ENCODE data around the gene LHCGR. TPM values are rescaled to one million over a fixed set of nuclear protein-coding genes. Genes with fewer than 3 reads are reported as not detected.
A peak's percentile ranks its signal among the peaks of the same experiment; 100 is the strongest.

The LHCGR gene
- total RNA-seq (2021; ENCODE audit: unreplicated experiment): not detected
- polyA plus RNA-seq (2012; ENCODE audit: insufficient read length): not detected
- Bru-seq, nascent RNA: not detected
- BruChase-seq, experiment 1, labeled RNA remaining after a 2-hour chase: not detected
- not detected for BruChase-seq, experiment 2, labeled RNA remaining after a 6-hour chase
- long read RNA-seq: 0 reads

DNA sequence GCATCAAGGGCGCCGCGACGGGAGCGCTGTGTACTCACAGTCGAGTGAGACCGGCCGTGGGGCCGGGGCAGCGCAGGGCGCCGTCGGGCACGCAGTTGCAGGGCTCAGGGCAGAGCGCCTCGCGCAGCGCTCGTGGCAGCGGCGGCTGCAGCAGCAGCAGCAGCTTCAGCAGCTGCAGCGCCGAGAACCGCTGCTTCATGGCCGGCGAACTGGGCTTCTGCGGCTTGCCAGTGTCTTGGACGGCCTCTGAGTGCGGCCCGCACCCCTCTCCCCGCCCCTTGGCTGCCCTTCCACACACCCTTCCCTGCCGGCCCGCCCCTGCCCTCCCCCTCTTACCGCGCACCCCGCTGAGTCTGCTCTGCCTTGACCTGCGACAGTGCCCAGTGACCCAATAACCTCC, at the start of gene LHCGR:
LHCGR (minus strand) TSS at position 252 of the 400 bp plus-strand sequence; CDS start at position 199, 53 bp downstream.
- Histone ChIP-seq H3K4me3 (ENCODE audit: low read depth in 2 of 2, low read length in 2 of 2) (no peak within 1 kb of the TSS), H3K36me3 (ENCODE audit: control insufficient read depth, insufficient read depth, low read length) (no peaks in the 10 kb centered on the region), H3K9me3 (ENCODE audit: control insufficient read depth, insufficient read depth, low read depth, low read length) (no peaks in the 10 kb centered on the region), H3K27ac (ENCODE audit: low read length) (no peak within 1 kb of the TSS), H3K4me1 (ENCODE audit: control insufficient read depth, insufficient read depth, low read length) (no peaks in the 10 kb centered on the region), H3K27me3 (ENCODE audit: control insufficient read depth, insufficient read depth, low read length) (peaks cover 6% of the 10 kb centered on the region)
- DNase-seq (ENCODE audit: low read depth, low spot score) (no peak), ATAC-seq (peak; percentile 69; the same call in 1 of the 2 replicates)
- no TSS peak for BruUV-seq (replicated peaks)
- POLR2A ChIA-PET: no interaction called here
- no peak for TF ChIP-seq TCF7L2 (IDR thresholded peaks at IDR 0.05; ENCODE audit: low read depth, low read length)
- TF ChIP-seq, protein P1, sequence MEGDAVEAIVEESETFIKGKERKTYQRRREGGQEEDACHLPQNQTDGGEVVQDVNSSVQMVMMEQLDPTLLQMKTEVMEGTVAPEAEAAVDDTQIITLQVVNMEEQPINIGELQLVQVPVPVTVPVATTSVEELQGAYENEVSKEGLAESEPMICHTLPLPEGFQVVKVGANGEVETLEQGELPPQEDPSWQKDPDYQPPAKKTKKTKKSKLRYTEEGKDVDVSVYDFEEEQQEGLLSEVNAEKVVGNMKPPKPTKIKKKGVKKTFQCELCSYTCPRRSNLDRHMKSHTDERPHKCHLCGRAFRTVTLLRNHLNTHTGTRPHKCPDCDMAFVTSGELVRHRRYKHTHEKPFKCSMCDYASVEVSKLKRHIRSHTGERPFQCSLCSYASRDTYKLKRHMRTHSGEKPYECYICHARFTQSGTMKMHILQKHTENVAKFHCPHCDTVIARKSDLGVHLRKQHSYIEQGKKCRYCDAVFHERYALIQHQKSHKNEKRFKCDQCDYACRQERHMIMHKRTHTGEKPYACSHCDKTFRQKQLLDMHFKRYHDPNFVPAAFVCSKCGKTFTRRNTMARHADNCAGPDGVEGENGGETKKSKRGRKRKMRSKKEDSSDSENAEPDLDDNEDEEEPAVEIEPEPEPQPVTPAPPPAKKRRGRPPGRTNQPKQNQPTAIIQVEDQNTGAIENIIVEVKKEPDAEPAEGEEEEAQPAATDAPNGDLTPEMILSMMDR (IDR thresholded peaks at IDR 0.05): no peak
- TF ChIP-seq SIN3A (IDR thresholded peaks at IDR 0.05; ENCODE audit: borderline replicate concordance, insufficient read depth, low read depth, low read length): no peak
- no peak for TF ChIP-seq POLR2AphosphoS5 (IDR thresholded peaks at IDR 0.05; ENCODE audit: low read depth, low read length)
- TF ChIP-seq, protein P2, sequence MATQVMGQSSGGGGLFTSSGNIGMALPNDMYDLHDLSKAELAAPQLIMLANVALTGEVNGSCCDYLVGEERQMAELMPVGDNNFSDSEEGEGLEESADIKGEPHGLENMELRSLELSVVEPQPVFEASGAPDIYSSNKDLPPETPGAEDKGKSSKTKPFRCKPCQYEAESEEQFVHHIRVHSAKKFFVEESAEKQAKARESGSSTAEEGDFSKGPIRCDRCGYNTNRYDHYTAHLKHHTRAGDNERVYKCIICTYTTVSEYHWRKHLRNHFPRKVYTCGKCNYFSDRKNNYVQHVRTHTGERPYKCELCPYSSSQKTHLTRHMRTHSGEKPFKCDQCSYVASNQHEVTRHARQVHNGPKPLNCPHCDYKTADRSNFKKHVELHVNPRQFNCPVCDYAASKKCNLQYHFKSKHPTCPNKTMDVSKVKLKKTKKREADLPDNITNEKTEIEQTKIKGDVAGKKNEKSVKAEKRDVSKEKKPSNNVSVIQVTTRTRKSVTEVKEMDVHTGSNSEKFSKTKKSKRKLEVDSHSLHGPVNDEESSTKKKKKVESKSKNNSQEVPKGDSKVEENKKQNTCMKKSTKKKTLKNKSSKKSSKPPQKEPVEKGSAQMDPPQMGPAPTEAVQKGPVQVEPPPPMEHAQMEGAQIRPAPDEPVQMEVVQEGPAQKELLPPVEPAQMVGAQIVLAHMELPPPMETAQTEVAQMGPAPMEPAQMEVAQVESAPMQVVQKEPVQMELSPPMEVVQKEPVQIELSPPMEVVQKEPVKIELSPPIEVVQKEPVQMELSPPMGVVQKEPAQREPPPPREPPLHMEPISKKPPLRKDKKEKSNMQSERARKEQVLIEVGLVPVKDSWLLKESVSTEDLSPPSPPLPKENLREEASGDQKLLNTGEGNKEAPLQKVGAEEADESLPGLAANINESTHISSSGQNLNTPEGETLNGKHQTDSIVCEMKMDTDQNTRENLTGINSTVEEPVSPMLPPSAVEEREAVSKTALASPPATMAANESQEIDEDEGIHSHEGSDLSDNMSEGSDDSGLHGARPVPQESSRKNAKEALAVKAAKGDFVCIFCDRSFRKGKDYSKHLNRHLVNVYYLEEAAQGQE (IDR thresholded peaks at IDR 0.05; ENCODE audit: insufficient read depth in 1 of 2, low read depth in 2 of 2, low read length in 1 of 2): no peak
- CTCF ChIA-PET: no interaction called here
- intact Hi-C loops (cut with micrococcal nuclease; ENCODE audit: unreplicated experiment): no loop called here
- in situ Hi-C loops (cut with HindIII; ENCODE audit: low pct_unique_long_range_greater_than_20kb, low sequenced_read_pairs): no loop called here

DNA sequence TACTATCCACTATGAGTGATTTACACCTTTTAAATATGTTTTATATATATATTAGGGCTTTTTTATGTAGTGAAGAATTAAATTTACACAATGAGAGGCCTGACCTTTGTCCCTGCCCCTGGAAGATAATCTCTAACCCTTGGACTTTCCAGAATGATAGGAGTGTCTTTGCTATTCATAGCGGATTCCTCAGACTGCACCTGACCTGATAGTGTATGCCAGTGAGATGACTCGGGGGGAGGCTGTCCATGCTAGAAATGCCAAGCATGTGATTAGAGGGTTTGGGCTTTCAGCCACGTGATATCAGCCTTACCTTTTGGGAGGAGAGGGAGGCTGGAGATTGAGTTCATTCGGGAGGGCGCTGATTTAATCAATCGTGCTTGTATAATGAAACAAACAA, 44.1 kb upstream of the LHCGR start:
- H3K27ac ChIP-seq (ENCODE audit: low read length): no peak overlapping the region
- DNase-seq (ENCODE audit: low read depth, low spot score) (no peak), ATAC-seq (no peak)
- no peaks in the 10 kb centered on the region for H3K36me3 ChIP-seq (ENCODE audit: control insufficient read depth, insufficient read depth, low read length)
- H3K4me3 ChIP-seq (ENCODE audit: low read depth in 2 of 2, low read length in 2 of 2): no peak overlapping the region
- intact Hi-C loops (cut with micrococcal nuclease; ENCODE audit: unreplicated experiment) (no loop called here), in situ Hi-C loops (cut with HindIII; ENCODE audit: low pct_unique_long_range_greater_than_20kb, low sequenced_read_pairs) (no loop called here)
- H3K27me3 ChIP-seq (ENCODE audit: control insufficient read depth, insufficient read depth, low read length): no peaks in the 10 kb centered on the region
- BruUV-seq (replicated peaks): no TSS peak
- no peak for TF ChIP-seq TCF7L2 (IDR thresholded peaks at IDR 0.05; ENCODE audit: low read depth, low read length)
- no peak for TF ChIP-seq POLR2AphosphoS5 (IDR thresholded peaks at IDR 0.05; ENCODE audit: low read depth, low read length)
- TF ChIP-seq, protein P2 (IDR thresholded peaks at IDR 0.05; ENCODE audit: insufficient read depth in 1 of 2, low read depth in 2 of 2, low read length in 1 of 2): no peak
- TF ChIP-seq, protein P1 (IDR thresholded peaks at IDR 0.05): no peak
- no peak for TF ChIP-seq SIN3A (IDR thresholded peaks at IDR 0.05; ENCODE audit: borderline replicate concordance, insufficient read depth, low read depth, low read length)
- H3K9me3 ChIP-seq (ENCODE audit: control insufficient read depth, insufficient read depth, low read depth, low read length): no peaks in the 10 kb centered on the region
- ChIA-PET CTCF (no interaction called here), POLR2A (no interaction called here)
- H3K4me1 ChIP-seq (ENCODE audit: control insufficient read depth, insufficient read depth, low read length): no peaks in the 10 kb centered on the region
